Stimulated activated CD4-positive, alpha-beta T cell treated with anti-CD3 and anti-CD28 coated beads, Interleukin-15, amount 100 ng/mL, for 48 hours (primary cell): Measurements from ENCODE around the gene GAPT.

Experiments used
- DNase-seq, 2 donors: peaks; one replicate each; pipeline ENCODE4 v3.0.0-alpha.2; 2020; ENCODE audit warnings: low read depth in 2 of 2

Gene GAPT

GRCh38 chr5:58491216-58491892, at the start of gene GAPT:
Gene GAPT, plus strand, starts transcription at chr5:58491435. Its CDS starts 3,102 bp downstream, at chr5:58494537.
- no peak for DNase-seq

GRCh38 chr5:58444805-58445204, 46.4 kb upstream of the GAPT start:
- no peak for DNase-seq

- DNase-seq = no peak
Measured at GRCh38 chr5:58446024-58446423, 45.2 kb upstream of the GAPT start.

GRCh38 chr5:58447226-58447625, 44.0 kb upstream of the GAPT start:
- DNase-seq = no peak

GRCh38 chr5:58450018-58450417, 41.2 kb upstream of the GAPT start:
- no peak for DNase-seq

- DNase-seq = no peak
Measured at GRCh38 chr5:58450811-58451629, 40.2 kb upstream of the GAPT start.

GRCh38 chr5:58451732-58452565, 39.3 kb upstream of the GAPT start:
- DNase-seq = no peak

GRCh38 chr5:58452566-58453258, 38.5 kb upstream of the GAPT start:
- no peak for DNase-seq

GRCh38 chr5:58453306-58453705, 37.9 kb upstream of the GAPT start:
- DNase-seq = no peak

- DNase-seq = no peak
Measured at GRCh38 chr5:58454025-58454424, 37.2 kb upstream of the GAPT start.

GRCh38 chr5:58455066-58455465, 36.2 kb upstream of the GAPT start:
- DNase-seq = no peak

GRCh38 chr5:58455480-58455879, 35.8 kb upstream of the GAPT start:
- no peak for DNase-seq

- no peak for DNase-seq
Measured at GRCh38 chr5:58456026-58456425, 35.2 kb upstream of the GAPT start.

- DNase-seq = no peak
Measured at GRCh38 chr5:58456486-58456885, 34.7 kb upstream of the GAPT start.

- DNase-seq = no peak
Measured at GRCh38 chr5:58457050-58457449, 34.2 kb upstream of the GAPT start.

GRCh38 chr5:58458141-58458742, 33.0 kb upstream of the GAPT start:
- DNase-seq = no peak

- DNase-seq = no peak
Measured at GRCh38 chr5:58458743-58459145, 32.5 kb upstream of the GAPT start.

GRCh38 chr5:58459146-58460001, 31.9 kb upstream of the GAPT start:
- peak in 1 of 2 donors; percentile 1 for DNase-seq

GRCh38 chr5:58460002-58460731, 31.1 kb upstream of the GAPT start, which contains the start of gene PLK2:
Gene PLK2, minus strand, starts transcription at chr5:58460086. Its CDS starts 127 bp downstream, at chr5:58459959.
- DNase-seq = peak; percentile 67 to 77
